HEK293 (cell line): ENCODE measurements around the gene LGALS1.

Experiments used
- GLI4 ChIP-seq: fragments of 450-650 bp; formaldehyde crosslinking; IDR thresholded peaks from 2 replicates; pipeline ENCODE4 v1.5.1; 2016; ENCODE audit warnings: missing biosample characterization, missing genetic modification characterization
- KLF1 ChIP-seq: fragments of 450-650 bp; formaldehyde crosslinking; IDR thresholded peaks from 2 replicates; pipeline ENCODE4 v1.5.1; 2016; ENCODE audit warnings: missing biosample characterization, missing genetic modification characterization
- MYNN ChIP-seq: fragments of 450-650 bp; formaldehyde crosslinking; IDR thresholded peaks from 2 replicates; pipeline ENCODE4 v1.5.1; 2016; ENCODE audit warnings: missing biosample characterization, missing genetic modification characterization, borderline replicate concordance
- PBX3 ChIP-seq: sonication (generic); formaldehyde crosslinking; IDR thresholded peaks from 2 replicates; pipeline ENCODE4 v1.8.1; 2022; ENCODE audit warnings: mild to moderate bottlenecking, moderate library complexity, missing genetic modification reagents
- PRDM2 ChIP-seq: fragments of 450-650 bp; formaldehyde crosslinking; IDR thresholded peaks from 2 replicates; pipeline ENCODE4 v1.5.1; 2016; ENCODE audit warnings: missing biosample characterization, missing genetic modification characterization, borderline replicate concordance
- TCF7L2 ChIP-seq: IDR thresholded peaks from 2 replicates; pipeline ENCODE4 v1.6.1; 2011; ENCODE audit warnings: low read depth, mild to moderate bottlenecking, inconsistent platforms, low read length, moderate library complexity, borderline replicate concordance
- ZEB2 ChIP-seq: fragments of 450-650 bp; formaldehyde crosslinking; IDR thresholded peaks from 2 replicates; pipeline ENCODE4 v1.5.1; 2016; ENCODE audit warnings: missing biosample characterization, missing genetic modification characterization
- ZFP37 ChIP-seq: fragments of 450-650 bp; formaldehyde crosslinking; IDR thresholded peaks from 2 replicates; pipeline ENCODE4 v1.5.1; 2016; ENCODE audit warnings: missing biosample characterization, missing genetic modification characterization
- ZNF138 ChIP-seq: fragments of 450-650 bp; formaldehyde crosslinking; IDR thresholded peaks from 2 replicates; pipeline ENCODE4 v1.5.1; 2016; ENCODE audit warnings: missing biosample characterization, missing genetic modification characterization, borderline replicate concordance
- ZNF211 ChIP-seq: fragments of 450-650 bp; formaldehyde crosslinking; IDR thresholded peaks from 2 replicates; pipeline ENCODE4 v1.5.1; 2016; ENCODE audit warnings: low read depth, missing biosample characterization, missing genetic modification characterization
- ZNF214 ChIP-seq: fragments of 450-650 bp; formaldehyde crosslinking; IDR thresholded peaks from 2 replicates; pipeline ENCODE4 v1.5.1; 2017; ENCODE audit warnings: missing biosample characterization, mild to moderate bottlenecking, missing genetic modification characterization, borderline replicate concordance
- ZNF221 ChIP-seq: fragments of 450-650 bp; formaldehyde crosslinking; IDR thresholded peaks from 2 replicates; pipeline ENCODE4 v1.5.1; 2017; ENCODE audit warnings: missing biosample characterization, missing genetic modification characterization, borderline replicate concordance
- ZNF335 ChIP-seq: fragments of 450-650 bp; formaldehyde crosslinking; conservative IDR thresholded peaks from 2 replicates; pipeline ENCODE4 v1.5.1; 2016; ENCODE audit warnings: missing biosample characterization, missing genetic modification characterization
- ZNF37A ChIP-seq: fragments of 450-650 bp; IDR thresholded peaks from 2 replicates; pipeline ENCODE4 v1.5.1; 2018; ENCODE audit warnings: missing biosample characterization, missing genetic modification characterization
- ZNF416 ChIP-seq: fragments of 450-650 bp; formaldehyde crosslinking; IDR thresholded peaks from 2 replicates; pipeline ENCODE4 v1.5.1; 2016; ENCODE audit warnings: missing biosample characterization, missing genetic modification characterization
- ZNF423 ChIP-seq: fragments of 450-650 bp; formaldehyde crosslinking; IDR thresholded peaks from 2 replicates; pipeline ENCODE4 v1.5.1; 2016; ENCODE audit warnings: missing biosample characterization, missing genetic modification characterization
- ZNF514 ChIP-seq: fragments of 450-650 bp; formaldehyde crosslinking; IDR thresholded peaks from 2 replicates; pipeline ENCODE4 v1.5.1; 2016; ENCODE audit warnings: missing biosample characterization, missing genetic modification characterization
- ZNF560 ChIP-seq: fragments of 450-650 bp; formaldehyde crosslinking; IDR thresholded peaks from 2 replicates; pipeline ENCODE4 v1.5.1; 2017; ENCODE audit warnings: missing biosample characterization, missing genetic modification characterization, borderline replicate concordance
- ZNF561 ChIP-seq: fragments of 450-650 bp; IDR thresholded peaks from 2 replicates; pipeline ENCODE4 v1.5.1; 2018; ENCODE audit warnings: missing biosample characterization, missing genetic modification characterization, borderline replicate concordance
- ZNF580 ChIP-seq: fragments of 450-650 bp; formaldehyde crosslinking; IDR thresholded peaks from 2 replicates; pipeline ENCODE4 v1.5.1; 2016; ENCODE audit warnings: missing biosample characterization, missing genetic modification characterization
- ZNF585B ChIP-seq: fragments of 450-650 bp; formaldehyde crosslinking; IDR thresholded peaks from 2 replicates; pipeline ENCODE4 v1.5.1; 2016; ENCODE audit warnings: missing biosample characterization, missing genetic modification characterization
- ZNF596 ChIP-seq: fragments of 450-650 bp; IDR thresholded peaks from 2 replicates; pipeline ENCODE4 v1.5.0; 2018; ENCODE audit warnings: missing biosample characterization, mild to moderate bottlenecking, missing genetic modification characterization, moderate library complexity
- ZNF623 ChIP-seq: fragments of 450-650 bp; formaldehyde crosslinking; IDR thresholded peaks from 2 replicates; pipeline ENCODE4 v1.5.1; 2016; ENCODE audit warnings: missing biosample characterization, missing genetic modification characterization
- ZNF639 ChIP-seq: fragments of 450-650 bp; formaldehyde crosslinking; IDR thresholded peaks from 2 replicates; pipeline ENCODE4 v1.5.1; 2016; ENCODE audit warnings: missing biosample characterization, missing genetic modification characterization
- ZNF654 ChIP-seq: fragments of 450-650 bp; formaldehyde crosslinking; IDR thresholded peaks from 2 replicates; pipeline ENCODE4 v1.5.1; 2016; ENCODE audit warnings: low read depth, missing biosample characterization, missing genetic modification characterization
- ZNF670 ChIP-seq: fragments of 450-650 bp; formaldehyde crosslinking; IDR thresholded peaks from 2 replicates; pipeline ENCODE4 v1.5.1; 2016; ENCODE audit warnings: missing biosample characterization, missing genetic modification characterization, low read depth
- ZNF704 ChIP-seq: fragments of 450-650 bp; formaldehyde crosslinking; IDR thresholded peaks from 2 replicates; pipeline ENCODE4 v1.5.1; 2016; ENCODE audit warnings: missing biosample characterization, missing genetic modification characterization
- ZNF747 ChIP-seq: fragments of 450-650 bp; formaldehyde crosslinking; IDR thresholded peaks from 2 replicates; pipeline ENCODE4 v1.5.1; 2016; ENCODE audit warnings: missing biosample characterization, missing genetic modification characterization
- ZNF785 ChIP-seq: fragments of 450-650 bp; formaldehyde crosslinking; IDR thresholded peaks from 2 replicates; pipeline ENCODE4 v1.5.1; 2016; ENCODE audit warnings: missing biosample characterization, missing genetic modification characterization
- ZNF830 ChIP-seq: fragments of 450-650 bp; IDR thresholded peaks from 2 replicates; pipeline ENCODE4 v1.5.0; 2018; ENCODE audit warnings: missing biosample characterization, missing genetic modification characterization, low read depth, mild to moderate bottlenecking, moderate library complexity

LGALS1 gene

GRCh38 chr22:37686002-37686982 lies 10.9 kb downstream of the LGALS1 start, which contains the start of gene NOL12 (continued):
- TF ChIP-seq ZNF670 (tag by site-specific recombination) (no peak), ZNF654 (tag by site-specific recombination) (no peak; the same call in 1 of the 2 replicates), ZNF37A (no peak), ZNF830 (no peak), ZNF785 (peak; percentile 93; the same call in 1 of the 2 replicates), ZNF747 (tag by site-specific recombination) (no peak), ZNF585B (tag by site-specific recombination) (no peak; the same call in 1 of the 2 replicates), ZNF514 (tag by site-specific recombination) (no peak), PBX3 (CRISPR knock-in tag) (no peak), ZEB2 (tag by site-specific recombination) (peak; percentile 89), ZNF596 (peak; percentile 51; the same call in 1 of the 2 replicates), ZFP37 (tag by site-specific recombination) (peak; percentile 94), ZNF560 (tag by site-specific recombination) (no peak), ZNF623 (peak; percentile 44), ZNF580 (tag by site-specific recombination) (peak; percentile 96), ZNF214 (tag by site-specific recombination) (no peak; the same call in 1 of the 2 replicates), KLF1 (tag by site-specific recombination) (peak; percentile 79), ZNF221 (no peak), ZNF335 (tag by site-specific recombination) (peak; percentile 93), ZNF138 (tag by site-specific recombination) (no peak; the same call in 1 of the 2 replicates), ZNF704 (tag by site-specific recombination) (0 out of 2 replicates have a peak, but pooled peaks have one; percentile 64), ZNF416 (no peak), ZNF639 (tag by site-specific recombination) (peak; percentile 99), PRDM2 (tag by site-specific recombination) (no peak), MYNN (tag by site-specific recombination) (no peak), ZNF423 (tag by site-specific recombination) (no peak), ZNF561 (peak; percentile 97), GLI4 (tag by site-specific recombination) (peak; percentile 96; the same call in 1 of the 2 replicates), ZNF211 (tag by site-specific recombination) (no peak), TCF7L2 (no peak)
